ENCODE results near the gene RAB25. TPM values are rescaled to one million over a fixed set of nuclear protein-coding genes. Genes with fewer than 3 reads are reported as not detected.

The RAB25 gene
- total RNA-seq, 2 experiments from 2014 or later: not detected

GRCh38 chr1:156090138-156090839 is 29.3 kb downstream of the RAB25 start:
- CTCF ChIA-PET (ENCODE audit: unreplicated experiment): interaction anchor here (0.6 to 1.0 kb wide), 3 partner anchors 36 to 206 kb away, joined by 3 to 8 read pairs (median 5); no protein-coding TSS in a partner anchor
- peaks cover 15% of the 10 kb centered on the region for H3K4me1 ChIP-seq (ENCODE audit: insufficient read depth, low read length, poor library complexity, severe bottlenecking)
- H3K27ac ChIP-seq (ENCODE audit: low read depth, low read length, poor library complexity, severe bottlenecking): peak overlapping the region; percentile 3
- H4K20me1 ChIP-seq (ENCODE audit: insufficient read depth, low read length): no peaks in the 10 kb centered on the region
- no TSS peak for BruUV-seq (replicated peaks)
- no peaks in the 10 kb centered on the region for H3K9me2 ChIP-seq (ENCODE audit: insufficient read depth, low read length)
- H3K36me3 ChIP-seq (ENCODE audit: insufficient read depth, low read length): no peaks in the 10 kb centered on the region
- peak overlapping the region; percentile 73 for H3K4me2 ChIP-seq (ENCODE audit: low read length)
- intact Hi-C loops (cut with micrococcal nuclease; ENCODE audit: unreplicated experiment): loop anchor here (1.0 to 5.0 kb wide), 3 partner anchors 40 to 137 kb away; partner anchors contain the start of gene PMF1
- TF ChIP-seq CTCF (conservative IDR thresholded peaks at IDR 0.05; ENCODE audit: low read length) (no peak), EZH2phosphoT487 (IDR thresholded peaks at IDR 0.05; ENCODE audit: borderline replicate concordance, low read depth, low read length) (no peak)
- peak overlapping the region; percentile 37 for H3K4me3 ChIP-seq (ENCODE audit: low read depth, low read length, poor library complexity, severe bottlenecking)
- H3K79me2 ChIP-seq (ENCODE audit: insufficient read depth, low read depth, low read length): no peaks in the 10 kb centered on the region
- no peak for DNase-seq (ENCODE audit: low spot score)
- no peaks in the 10 kb centered on the region for H3K9me3 ChIP-seq (ENCODE audit: low read length)
- peak overlapping the region; percentile 3; the same call in 1 of the 2 replicates for H2AFZ ChIP-seq (ENCODE audit: low read length)
- POLR2A ChIA-PET: interaction anchor here (1.0 to 1.8 kb wide), 3 partner anchors 38 to 273 kb away, joined by 3 to 5 read pairs (median 4); partner anchors contain the start of gene SMG5

GRCh38 chr1:156090840-156091188 is 29.9 kb downstream of the RAB25 start:
- Histone ChIP-seq H4K20me1 (ENCODE audit: insufficient read depth, low read length) (no peaks in the 10 kb centered on the region), H2AFZ (ENCODE audit: low read length) (no peak overlapping the region), H3K36me3 (ENCODE audit: insufficient read depth, low read length) (no peaks in the 10 kb centered on the region), H3K4me3 (ENCODE audit: low read depth, low read length, poor library complexity, severe bottlenecking) (no peak overlapping the region), H3K4me2 (ENCODE audit: low read length) (no peak overlapping the region), H3K9me2 (ENCODE audit: insufficient read depth, low read length) (no peaks in the 10 kb centered on the region), H3K79me2 (ENCODE audit: insufficient read depth, low read depth, low read length) (no peaks in the 10 kb centered on the region), H3K4me1 (ENCODE audit: insufficient read depth, low read length, poor library complexity, severe bottlenecking) (peaks cover 17% of the 10 kb centered on the region), H3K27ac (ENCODE audit: low read depth, low read length, poor library complexity, severe bottlenecking) (no peak overlapping the region), H3K9me3 (ENCODE audit: low read length) (no peaks in the 10 kb centered on the region)
- ChIA-PET POLR2A (interaction anchor here (0.6 to 1.8 kb wide), 2 partner anchors 37 to 334 kb away, joined by 3 to 4 read pairs; no protein-coding TSS in a partner anchor), CTCF (ENCODE audit: unreplicated experiment) (interaction anchor here (1.0 kb wide), 1 partner anchor 35 kb away, joined by 5 read pairs; no protein-coding TSS in a partner anchor)
- intact Hi-C loops (cut with micrococcal nuclease; ENCODE audit: unreplicated experiment): loop anchor here (1.0 to 5.0 kb wide), 3 partner anchors 39 to 136 kb away; partner anchors contain the start of gene PMF1
- peak; percentile 89 for DNase-seq (ENCODE audit: low spot score)
- TF ChIP-seq CTCF (conservative IDR thresholded peaks at IDR 0.05; ENCODE audit: low read length): peak; percentile 97
- TF ChIP-seq EZH2phosphoT487 (IDR thresholded peaks at IDR 0.05; ENCODE audit: borderline replicate concordance, low read depth, low read length): no peak
- BruUV-seq (replicated peaks): no TSS peak

- TF ChIP-seq EZH2phosphoT487 (IDR thresholded peaks at IDR 0.05; ENCODE audit: borderline replicate concordance, low read depth, low read length) (no peak), CTCF (conservative IDR thresholded peaks at IDR 0.05; ENCODE audit: low read length) (no peak)
- no peaks in the 10 kb centered on the region for H3K9me2 ChIP-seq (ENCODE audit: insufficient read depth, low read length)
- ChIA-PET POLR2A (interaction anchor here (1.8 kb wide), 1 partner anchor 36 kb away, joined by 4 read pairs; no protein-coding TSS in a partner anchor), CTCF (ENCODE audit: unreplicated experiment) (no interaction called here)
- no peak overlapping the region for H3K27ac ChIP-seq (ENCODE audit: low read depth, low read length, poor library complexity, severe bottlenecking)
- H3K36me3 ChIP-seq (ENCODE audit: insufficient read depth, low read length): no peaks in the 10 kb centered on the region
- H3K4me1 ChIP-seq (ENCODE audit: insufficient read depth, low read length, poor library complexity, severe bottlenecking): peaks cover 25% of the 10 kb centered on the region
- no peaks in the 10 kb centered on the region for H3K79me2 ChIP-seq (ENCODE audit: insufficient read depth, low read depth, low read length)
- no peaks in the 10 kb centered on the region for H4K20me1 ChIP-seq (ENCODE audit: insufficient read depth, low read length)
- BruUV-seq (replicated peaks): no TSS peak
- H2AFZ ChIP-seq (ENCODE audit: low read length): no peak overlapping the region
- intact Hi-C loops (cut with micrococcal nuclease; ENCODE audit: unreplicated experiment): loop anchor here (5.0 kb wide), 2 partner anchors 121 to 136 kb away; partner anchors contain the start of gene PMF1
- no peak for DNase-seq (ENCODE audit: low spot score)
- H3K4me2 ChIP-seq (ENCODE audit: low read length): no peak overlapping the region
- no peaks in the 10 kb centered on the region for H3K9me3 ChIP-seq (ENCODE audit: low read length)
- H3K4me3 ChIP-seq (ENCODE audit: low read depth, low read length, poor library complexity, severe bottlenecking): no peak overlapping the region
These were observed 30.6 kb downstream of the RAB25 start for GRCh38 chr1:156091610-156092009.
